G401 (cell line): ENCODE measurements around the gene LIN28B. TPM values are rescaled to one million over a fixed set of nuclear protein-coding genes. Genes with fewer than 3 reads are reported as not detected.

Experiments
- total RNA-seq: library from RNA; depleted of rRNA; stranded (reverse); fragments of >200 nt; shearing (Covaris generic); gene quantifications from 2 replicates; pipeline ENCODE4 v1.2.3, GENCODE V29; 2014; rRNA removed

The LIN28B gene
- total RNA-seq, 1 experiment from 2014 or later: 84.7 TPM

Other genes starting within 250 kb of the LIN28B start
- gene HACE1, start 97.2 kb upstream of the LIN28B start, total RNA-seq: 65.2 and 68.8 TPM in 2 replicates
- gene POPDC3, start 222.9 kb downstream of the LIN28B start, total RNA-seq: 36.4 and 37.8 TPM in 2 replicates